GM12872 (cell line): ENCODE measurements around the gene CORO2B.

ENCODE experiments used
- CTCF ChIP-seq: IDR thresholded peaks from 3 replicates; pipeline ENCODE4 v1.5.1; 2011; ENCODE audit warnings: low read depth, mild to moderate bottlenecking, low read length, moderate library complexity; ENCODE audit not compliant: insufficient read depth

CORO2B gene

GRCh38 chr15:68704496-68705021 lies 125.8 kb downstream of the CORO2B start:
- no peak for TF ChIP-seq CTCF

GRCh38 chr15:68706256-68706655 lies 127.5 kb downstream of the CORO2B start:
- TF ChIP-seq CTCF: no peak

- no peak for TF ChIP-seq CTCF
Observed at GRCh38 chr15:68706931-68707330, 128.1 kb downstream of the CORO2B start.

GRCh38 chr15:68707386-68707785 lies 128.6 kb downstream of the CORO2B start:
- no peak for TF ChIP-seq CTCF

- no peak for TF ChIP-seq CTCF
Observed at GRCh38 chr15:68709876-68710275, 131.1 kb downstream of the CORO2B start.

GRCh38 chr15:68710536-68710935 lies 131.7 kb downstream of the CORO2B start:
- no peak for TF ChIP-seq CTCF

GRCh38 chr15:68711406-68711805 lies 132.6 kb downstream of the CORO2B start:
- no peak for TF ChIP-seq CTCF
